Lung (tissue), 12 donors: ENCODE results near the gene SDK2. TPM values are rescaled to one million over a fixed set of nuclear protein-coding genes. Genes with fewer than 3 reads are reported as not detected.

Experiments used
- ATAC-seq: fragments of 200-7000 bp; cut with Tn5 transposase; one replicate; pipeline ENCODE4 v1.9.1; 2020; ENCODE audit warnings: moderate number of reproducible peaks; ENCODE audit not compliant: insufficient read depth, low FRiP score
- DNase-seq, 3 donors: peaks; one replicate each; pipeline ENCODE4 v3.0.0-alpha.2; 2013 to 2017
- H3K27ac ChIP-seq, 2 donors: one replicate each; pipeline ENCODE4 v1.5.1; 2013; ENCODE audit warnings: mild to moderate bottlenecking in 2 of 2, moderate library complexity in 2 of 2, control low read depth in 1 of 2, inconsistent platforms in 1 of 2, low read depth in 1 of 2, low read length in 1 of 2
- H3K27me3 ChIP-seq, 3 donors: one replicate each; pipeline ENCODE4 v1.5.1; 2013; ENCODE audit warnings: low read length in 2 of 3; ENCODE audit not compliant: control insufficient read depth in 3 of 3, insufficient read depth in 3 of 3
- H3K36me3 ChIP-seq, 4 donors: one replicate each; pipeline ENCODE4 v1.5.1; 2013; ENCODE audit warnings: low read length in 4 of 4, mild to moderate bottlenecking in 1 of 4, moderate library complexity in 1 of 4; ENCODE audit not compliant: control insufficient read depth in 4 of 4, insufficient read depth in 4 of 4
- H3K4me1 ChIP-seq, 5 donors: one replicate each; pipeline ENCODE4 v1.5.1; 2013; ENCODE audit warnings: low read length in 5 of 5, mild to moderate bottlenecking in 2 of 5, moderate library complexity in 1 of 5; ENCODE audit not compliant: control insufficient read depth in 5 of 5, insufficient read depth in 5 of 5
- H3K4me3 ChIP-seq: one replicate; pipeline ENCODE4 v1.5.1; 2013; ENCODE audit warnings: mild to moderate bottlenecking, control low read depth, moderate library complexity
- H3K9ac ChIP-seq, 2 donors: one replicate each; pipeline ENCODE4 v1.5.1; 2013; ENCODE audit warnings: low read length in 2 of 2, control low read depth in 1 of 2; ENCODE audit not compliant: insufficient read depth in 1 of 2
- H3K9me3 ChIP-seq, 4 donors: one replicate each; pipeline ENCODE4 v1.5.1; 2013; ENCODE audit warnings: low read length in 3 of 4, mild to moderate bottlenecking in 1 of 4, moderate library complexity in 1 of 4; ENCODE audit not compliant: control insufficient read depth in 4 of 4, insufficient read depth in 3 of 4
- CTCF ChIP-seq: IDR thresholded peaks from 2 replicates; pipeline ENCODE4 v1.5.1; 2012; ENCODE audit warnings: mild to moderate bottlenecking; ENCODE audit errors: control extremely low read depth, extremely low read depth
- WGBS, 2 donors: extraction: QIAGEN DNeasy Blood & Tissue Kit; methylation state at CpG; one replicate each; pipeline ENCODE4 v1.1.7; 2013; 5-methylcytosine and 5-hydroxymethylcytosine counted together
- polyA plus RNA-seq, 2 donors: library from polyadenylated mRNA; stranded (reverse); fragments of 200-250 nt; gene quantifications; one replicate each; pipeline ENCODE4 v1.2.1, GENCODE V29; 2013
- total RNA-seq, 2 donors: library from RNA; depleted of rRNA in 1 of 2; stranded (reverse); fragments of >200 nt in 1 of 2; gene quantifications; one replicate each; pipeline ENCODE4 v1.2.1, GENCODE V29; 2014 to 2021
- donor health status: control.
- donor health status: control.
- donor health status: Bipolar disorder and iron deficiency.
- donor health status: healthy.
- donor health status: DM: yes; HTN: yes; CAD: no.

The SDK2 gene
- total and polyA plus RNA-seq, 4 donors = 0.91 to 41.7 (median 4.3) TPM

DNA sequence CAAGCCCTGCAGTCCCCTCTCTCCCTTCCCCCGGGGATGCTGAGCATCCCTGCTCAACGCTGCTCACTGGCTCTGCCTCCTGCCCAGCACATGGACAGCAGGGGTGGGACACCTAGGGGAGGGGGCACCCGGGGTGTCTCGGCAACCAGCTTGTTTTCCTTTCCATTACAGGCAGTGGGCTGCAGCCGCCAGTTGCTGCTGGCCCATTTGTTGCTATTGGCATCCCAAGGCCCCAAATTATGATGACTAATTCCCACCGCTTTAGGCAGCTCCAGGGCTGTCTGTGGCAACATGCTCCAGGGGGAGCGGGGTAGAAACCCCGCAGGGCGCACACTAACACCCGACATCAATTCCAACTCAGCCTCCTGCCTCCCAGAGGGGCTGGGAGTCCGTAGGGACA lies 4.9 kb downstream of the SDK2 start:
- H3K9ac ChIP-seq = no peak overlapping the region
- ATAC-seq = no peak
- DNase-seq = peak in 1 of 3 donors; percentile 10

GRCh38 chr17:73638556-73638955 lies 5.7 kb downstream of the SDK2 start:
- Histone ChIP-seq H3K27me3 (peaks cover 0 to 22% (median 0%) of the 10 kb centered on the region in 3 donors), H3K27ac (no peak overlapping the region), H3K36me3 (no peaks in the 10 kb centered on the region), H3K9me3 (no peaks in the 10 kb centered on the region), H3K4me1 (peaks cover 0 to 51% (median 19%) of the 10 kb centered on the region in 5 donors), H3K9ac (no peak overlapping the region), H3K4me3 (no peak overlapping the region)
- ATAC-seq (no peak), DNase-seq (peak in 1 of 3 donors; percentile 5)
- WGBS, 2 donors = 94 to 95% methylated on average over 3 of the region's 3 CpGs
- no peak for TF ChIP-seq CTCF

More for the DNA sequence above, 4.9 kb downstream of the SDK2 start:
- Histone ChIP-seq H3K4me1 (peaks cover 0 to 51% (median 19%) of the 10 kb centered on the region in 5 donors), H3K36me3 (no peaks in the 10 kb centered on the region), H3K27me3 (peaks cover 0 to 22% (median 0%) of the 10 kb centered on the region in 3 donors), H3K27ac (no peak overlapping the region), H3K4me3 (no peak overlapping the region), H3K9me3 (no peaks in the 10 kb centered on the region)
- WGBS, 2 donors = 73 to 85% methylated on average over 11 of the region's 11 CpGs
- TF ChIP-seq CTCF = no peak

DNA sequence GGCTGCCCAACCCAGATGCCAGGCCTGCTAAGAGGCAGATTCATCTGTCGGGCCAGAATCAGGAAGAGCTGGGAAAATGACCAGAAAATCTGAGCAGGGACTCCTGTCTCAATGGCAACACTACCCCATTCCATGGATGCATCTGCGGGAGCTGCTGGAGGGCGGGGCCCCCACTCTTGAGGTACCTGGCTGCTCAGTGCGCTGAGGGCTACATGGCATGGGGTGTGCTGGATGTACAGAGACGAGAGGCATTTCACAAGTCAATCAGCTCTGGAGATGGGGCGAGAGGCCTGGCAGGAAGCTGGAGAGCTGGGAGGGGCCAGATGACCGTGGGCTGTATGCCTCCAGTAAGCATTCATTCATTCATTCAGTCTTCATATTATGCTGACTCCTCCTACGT lies 6.4 kb downstream of the SDK2 start:
- DNase-seq (peak in 1 of 3 donors; percentile 1), ATAC-seq (no peak)
- WGBS, 2 donors = 80 to 83% methylated on average over 8 of the region's 8 CpGs

More for the DNA sequence above, 6.4 kb downstream of the SDK2 start:
- Histone ChIP-seq H3K4me3 (no peak overlapping the region), H3K27ac (no peak overlapping the region), H3K27me3 (peaks cover 0 to 18% (median 0%) of the 10 kb centered on the region in 3 donors), H3K4me1 (peaks cover 0 to 48% (median 19%) of the 10 kb centered on the region in 5 donors), H3K9ac (no peak overlapping the region), H3K36me3 (no peaks in the 10 kb centered on the region), H3K9me3 (no peaks in the 10 kb centered on the region)
- no peak for TF ChIP-seq CTCF
